Transverse colon (tissue), 4 donors: ENCODE results near the gene AADAT.

ENCODE experiments used
- EP300 ChIP-seq: sonication (generic); formaldehyde crosslinking; IDR thresholded peaks from one replicate; pipeline ENCODE4 v1.6.1; 2017; ENCODE audit warnings: antibody characterized with exemption, low read depth
- POLR2A ChIP-seq: fragments of 450-650 bp; IDR thresholded peaks from one replicate; pipeline ENCODE4 v1.6.1; 2016; ENCODE audit warnings: antibody characterized with exemption, mild to moderate bottlenecking, moderate library complexity
- POLR2AphosphoS5 ChIP-seq, 3 donors: sonication (generic); formaldehyde crosslinking; IDR thresholded peaks; one replicate each; pipeline ENCODE4 v1.6.1; 2016; ENCODE audit warnings: antibody characterized with exemption in 3 of 3
- TF ChIP-seq, protein P1 (sequence below), 5 experiments: fragments of 200-600 bp in 3 of 5; fragments of 450-650 bp in 2 of 5; sonication (generic) in 3 of 5; IDR thresholded peaks; 1 replicate in 2 of 5; 2 replicates in 3 of 5; pipeline ENCODE4 v1.5.1; 2016 to 2017; ENCODE audit warnings: antibody characterized with exemption in 5 of 5, inconsistent platforms in 3 of 5, mild to moderate bottlenecking in 2 of 5, moderate library complexity in 1 of 5

DNA sequence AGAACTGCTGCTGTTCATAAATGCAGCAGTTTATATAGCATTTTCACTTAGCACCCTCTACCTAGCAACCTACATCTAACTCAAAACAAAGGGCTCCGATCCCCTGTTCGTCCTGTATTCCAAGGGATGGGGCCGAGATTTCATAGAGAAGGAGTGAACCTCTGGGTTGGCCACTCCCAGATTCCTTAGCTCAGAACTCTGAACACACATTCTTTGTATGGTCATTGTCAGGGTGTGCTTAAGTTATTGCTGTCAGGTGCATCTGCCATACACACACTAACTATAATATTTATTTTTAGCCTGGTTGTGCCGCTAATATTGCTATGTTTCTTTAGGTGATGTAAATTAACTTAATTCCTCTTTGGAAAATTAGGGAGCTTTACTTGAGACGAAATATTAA is 47.7 kb upstream of the AADAT start:
- TF ChIP-seq, protein P1, sequence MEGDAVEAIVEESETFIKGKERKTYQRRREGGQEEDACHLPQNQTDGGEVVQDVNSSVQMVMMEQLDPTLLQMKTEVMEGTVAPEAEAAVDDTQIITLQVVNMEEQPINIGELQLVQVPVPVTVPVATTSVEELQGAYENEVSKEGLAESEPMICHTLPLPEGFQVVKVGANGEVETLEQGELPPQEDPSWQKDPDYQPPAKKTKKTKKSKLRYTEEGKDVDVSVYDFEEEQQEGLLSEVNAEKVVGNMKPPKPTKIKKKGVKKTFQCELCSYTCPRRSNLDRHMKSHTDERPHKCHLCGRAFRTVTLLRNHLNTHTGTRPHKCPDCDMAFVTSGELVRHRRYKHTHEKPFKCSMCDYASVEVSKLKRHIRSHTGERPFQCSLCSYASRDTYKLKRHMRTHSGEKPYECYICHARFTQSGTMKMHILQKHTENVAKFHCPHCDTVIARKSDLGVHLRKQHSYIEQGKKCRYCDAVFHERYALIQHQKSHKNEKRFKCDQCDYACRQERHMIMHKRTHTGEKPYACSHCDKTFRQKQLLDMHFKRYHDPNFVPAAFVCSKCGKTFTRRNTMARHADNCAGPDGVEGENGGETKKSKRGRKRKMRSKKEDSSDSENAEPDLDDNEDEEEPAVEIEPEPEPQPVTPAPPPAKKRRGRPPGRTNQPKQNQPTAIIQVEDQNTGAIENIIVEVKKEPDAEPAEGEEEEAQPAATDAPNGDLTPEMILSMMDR (IDR thresholded peaks at IDR 0.05) = no peak
- TF ChIP-seq EP300 (no peak), POLR2AphosphoS5 (IDR thresholded peaks at IDR 0.05) (no peak), POLR2A (no peak)
